Measurements from ENCODE around the gene SORCS2. TPM values are rescaled to one million over a fixed set of nuclear protein-coding genes. Genes with fewer than 3 reads are reported as not detected.

SORCS2 gene
- total RNA-seq, 1 experiment from 2014 or later = not detected

DNA sequence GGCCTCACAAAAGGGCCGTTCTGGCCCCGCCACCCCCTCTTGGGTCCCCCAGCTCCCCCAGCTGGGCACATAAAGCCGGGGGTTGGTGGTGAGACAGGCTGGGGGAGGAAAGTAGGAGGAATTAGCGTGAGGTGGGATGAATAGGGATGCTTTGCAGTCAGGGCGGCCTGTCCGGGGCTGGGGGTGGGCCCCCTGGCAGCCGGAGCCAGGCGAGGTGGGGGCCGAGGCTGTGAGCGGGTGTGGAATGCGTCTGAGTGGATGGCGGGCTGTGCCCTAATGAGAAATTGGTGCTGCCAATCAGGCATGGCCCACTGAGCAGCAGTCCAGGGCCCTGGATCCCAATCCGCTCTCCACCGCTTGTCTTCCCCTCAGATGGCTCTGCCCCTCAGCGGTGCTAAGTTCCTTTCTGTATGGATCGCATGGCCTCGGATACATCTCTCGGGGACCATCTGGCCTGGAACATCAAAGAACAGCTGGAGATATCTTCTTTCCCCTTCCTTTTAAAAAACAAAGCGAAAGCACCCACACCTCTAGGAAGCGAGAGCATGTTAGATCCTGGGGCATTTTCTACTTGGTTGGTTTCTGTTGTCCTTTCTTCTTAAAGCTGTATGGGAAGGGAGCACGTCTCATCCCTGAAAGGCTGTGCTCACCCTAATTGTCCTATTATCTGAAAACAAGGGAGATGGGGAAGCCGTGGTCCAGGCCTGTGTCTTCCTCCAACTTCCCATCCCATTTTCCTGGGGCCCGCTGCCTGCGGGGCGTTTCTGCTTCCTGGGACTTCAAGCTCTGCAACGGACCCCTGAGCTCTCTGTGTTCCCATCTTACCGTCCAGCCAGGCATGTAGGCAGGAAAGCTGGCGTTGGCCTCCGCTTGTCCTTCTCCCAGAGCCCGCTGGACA is 106.9 kb downstream of the SORCS2 start:
- no peaks in the 10 kb centered on the region for H3K9me3 Mint-ChIP-seq (ENCODE audit: low read depth, unreplicated experiment)
- no peaks in the 10 kb centered on the region for H3K36me3 Mint-ChIP-seq (ENCODE audit: insufficient read depth, unreplicated experiment)
- CTCF ChIA-PET = no interaction called here
- no peak for TF ChIP-seq CTCF (IDR thresholded peaks at IDR 0.05; ENCODE audit: unreplicated experiment)
- BruUV-seq (replicated peaks) = no TSS peak
- H3K27ac Mint-ChIP-seq (ENCODE audit: unreplicated experiment) = no peak overlapping the region
- H3K27me3 Mint-ChIP-seq (ENCODE audit: unreplicated experiment) = peaks cover 81% of the 10 kb centered on the region
- no peak overlapping the region for H3K4me3 Mint-ChIP-seq (ENCODE audit: low read depth, unreplicated experiment)
- intact Hi-C loops (cut with micrococcal nuclease; ENCODE audit: unreplicated experiment) = no loop called here
- no peaks in the 10 kb centered on the region for H3K4me1 Mint-ChIP-seq (ENCODE audit: low read depth, unreplicated experiment)
- no peak for DNase-seq

DNA sequence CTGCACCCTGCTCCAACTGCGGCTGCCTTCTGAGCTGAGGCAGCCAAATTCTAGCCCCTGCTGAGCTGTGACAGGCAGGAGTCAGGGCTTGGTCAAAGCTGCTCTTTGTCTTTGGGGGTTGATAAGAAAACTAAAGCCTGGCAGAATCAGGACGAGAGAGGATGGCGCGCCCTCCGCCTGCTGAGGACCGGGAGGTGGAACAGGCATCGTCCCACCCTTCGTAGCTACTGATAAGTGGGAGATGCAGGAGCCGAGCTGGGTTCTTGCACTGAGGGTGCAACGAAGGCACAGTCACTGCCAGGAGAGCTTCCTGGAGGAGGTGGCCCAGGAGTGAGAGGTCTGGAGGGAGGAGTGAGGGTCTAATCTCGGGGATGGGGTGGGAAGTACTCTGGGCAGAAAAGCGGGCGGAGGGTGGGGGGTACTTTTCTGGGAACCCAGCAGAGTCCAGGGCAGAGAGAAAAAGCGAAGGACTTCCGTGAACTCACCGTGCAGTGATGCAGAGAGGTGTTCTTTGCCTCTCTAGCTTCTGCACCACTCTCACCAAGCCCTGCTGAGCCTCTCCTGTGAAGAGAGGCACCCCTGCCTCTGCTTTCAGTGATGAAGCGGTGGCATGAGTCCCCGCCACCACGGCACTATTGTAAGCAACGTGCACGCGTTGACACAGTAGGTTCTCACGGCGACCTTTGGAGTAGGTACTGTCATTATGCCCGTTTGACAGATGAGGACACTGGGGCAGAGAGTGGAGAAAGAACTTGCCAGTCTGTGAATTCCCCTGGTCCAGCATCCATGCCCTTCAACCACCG is 107.8 kb downstream of the SORCS2 start:
- H3K27me3 Mint-ChIP-seq (ENCODE audit: unreplicated experiment) = peaks cover 89% of the 10 kb centered on the region
- no peaks in the 10 kb centered on the region for H3K9me3 Mint-ChIP-seq (ENCODE audit: low read depth, unreplicated experiment)
- TF ChIP-seq CTCF (IDR thresholded peaks at IDR 0.05; ENCODE audit: unreplicated experiment) = no peak
- H3K27ac Mint-ChIP-seq (ENCODE audit: unreplicated experiment) = no peak overlapping the region
- no peak for DNase-seq
- intact Hi-C loops (cut with micrococcal nuclease; ENCODE audit: unreplicated experiment) = no loop called here
- H3K4me1 Mint-ChIP-seq (ENCODE audit: low read depth, unreplicated experiment) = no peaks in the 10 kb centered on the region
- BruUV-seq (replicated peaks) = no TSS peak
- no peaks in the 10 kb centered on the region for H3K36me3 Mint-ChIP-seq (ENCODE audit: insufficient read depth, unreplicated experiment)
- CTCF ChIA-PET = no interaction called here
- H3K4me3 Mint-ChIP-seq (ENCODE audit: low read depth, unreplicated experiment) = no peak overlapping the region

DNA sequence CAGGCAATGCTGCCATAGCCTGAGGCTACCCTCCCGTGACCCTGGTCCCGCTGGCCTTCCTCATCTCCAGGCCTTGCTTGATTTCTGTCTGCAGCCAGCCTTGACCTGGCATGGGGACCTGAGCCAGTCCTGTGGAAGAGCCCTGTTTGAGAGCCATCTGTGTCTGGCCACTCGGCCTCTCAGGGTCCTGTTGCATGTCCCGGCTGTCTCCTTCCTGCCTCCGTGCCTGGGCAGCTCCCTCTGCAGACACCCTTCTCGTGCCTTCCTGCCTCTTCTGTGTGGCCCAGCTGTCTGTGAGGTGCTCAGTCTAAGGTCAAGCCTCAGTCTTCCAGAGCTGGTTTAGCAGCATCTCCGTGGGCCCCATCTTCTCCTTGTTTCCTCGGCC is 108.4 kb downstream of the SORCS2 start:
- Mint-ChIP-seq H3K27me3 (ENCODE audit: unreplicated experiment) (peaks cover 94% of the 10 kb centered on the region), H3K9me3 (ENCODE audit: low read depth, unreplicated experiment) (no peaks in the 10 kb centered on the region), H3K4me1 (ENCODE audit: low read depth, unreplicated experiment) (no peaks in the 10 kb centered on the region), H3K27ac (ENCODE audit: unreplicated experiment) (no peak overlapping the region), H3K36me3 (ENCODE audit: insufficient read depth, unreplicated experiment) (no peaks in the 10 kb centered on the region), H3K4me3 (ENCODE audit: low read depth, unreplicated experiment) (no peak overlapping the region)
- intact Hi-C loops (cut with micrococcal nuclease; ENCODE audit: unreplicated experiment) = no loop called here
- CTCF ChIA-PET = no interaction called here
- no peak for DNase-seq
- BruUV-seq (replicated peaks) = no TSS peak
- TF ChIP-seq CTCF (IDR thresholded peaks at IDR 0.05; ENCODE audit: unreplicated experiment) = no peak

GRCh38 chr4:7301126-7301785 is 108.9 kb downstream of the SORCS2 start:
- H3K27ac Mint-ChIP-seq (ENCODE audit: unreplicated experiment) = no peak overlapping the region
- no peak for DNase-seq
- intact Hi-C loops (cut with micrococcal nuclease; ENCODE audit: unreplicated experiment) = no loop called here

More at GRCh38 chr4:7301126-7301785, 108.9 kb downstream of the SORCS2 start:
- BruUV-seq (replicated peaks) = no TSS peak
- H3K4me1 Mint-ChIP-seq (ENCODE audit: low read depth, unreplicated experiment) = no peaks in the 10 kb centered on the region
- H3K9me3 Mint-ChIP-seq (ENCODE audit: low read depth, unreplicated experiment) = no peaks in the 10 kb centered on the region
- TF ChIP-seq CTCF (IDR thresholded peaks at IDR 0.05; ENCODE audit: unreplicated experiment) = no peak
- H3K27me3 Mint-ChIP-seq (ENCODE audit: unreplicated experiment) = peaks cover 96% of the 10 kb centered on the region
- CTCF ChIA-PET = no interaction called here
- no peak overlapping the region for H3K4me3 Mint-ChIP-seq (ENCODE audit: low read depth, unreplicated experiment)
- H3K36me3 Mint-ChIP-seq (ENCODE audit: insufficient read depth, unreplicated experiment) = no peaks in the 10 kb centered on the region
